Heart left ventricle (tissue), 13 donors: ENCODE data around the gene SSBP4.

ENCODE experiments used
- CTCF ChIP-seq, 12 donors: fragments of 200-600 bp; sonication (generic) in 4 of 12; IDR thresholded peaks; one replicate each; pipeline versions ENCODE4 v1.5.0 to v1.8.0; 2018 to 2022; ENCODE audit warnings: antibody characterized with exemption in 12 of 12, mild to moderate bottlenecking in 5 of 12
- POLR2A ChIP-seq, 2 donors: fragments of 450-650 bp; IDR thresholded peaks; one replicate each; pipeline ENCODE4 v1.6.1; 2017; ENCODE audit warnings: antibody characterized with exemption in 2 of 2, mild to moderate bottlenecking in 2 of 2, moderate library complexity in 2 of 2
- donor health status: ischemic (EF 13 %, LVEDD 7.1; RV severe dilation, severe dysfunction).
- donor health status: DM: no; HTN: yes; CAD: no.
- donor health status: DM: no; HTN: no; CAD: no.
- donor health status: ischemic (EF 25% LVEDD 6.9; RV normal size, moderate dysfunction).
- donor health status: ischemic (EF 25% LVEDD 5.7; RV mildly dilated, moderate dysfunction).
- donor health status: ischemic (EF 35%, LVEDD 5.7; RV mildly dilated, moderate dysfunction).
- donor health status: nonischemic (EF 11% LVEDD 7.7; RV severe dilation, severe dysfunction).
- donor health status: DM: yes; HTN: yes; CAD: no.
- donor health status: PGD.
- donor health status: ischemic (EF 29% LVEDD 5.4; RV normal size, mild dysfunction).
- donor health status: nonischemic (EF 23%, LVEDD 6.1; RV moderate dilation, normal function).

GRCh38 chr19:18421371-18421959 is 2.3 kb downstream of the SSBP4 start:
- no peak for TF ChIP-seq CTCF (IDR thresholded peaks at IDR 0.05)
- no peak for TF ChIP-seq POLR2A (IDR thresholded peaks at IDR 0.05)
